ENCODE results near the gene ZSCAN22.

GRCh38 chr19:58319241-58319640, 7.6 kb upstream of the ZSCAN22 start:
- TF ChIP-seq CTCF (IDR thresholded peaks at IDR 0.05) (no peak), EZH2phosphoT487 (IDR thresholded peaks at IDR 0.05) (no peak)
